HCT116 (cell line): ENCODE data around the gene RAB4A. TPM values are rescaled to one million over a fixed set of nuclear protein-coding genes. Genes with fewer than 3 reads are reported as not detected.

ENCODE experiments used
- ATAC-seq: fragments of 200-7000 bp; cut with Tn5 transposase; 2 replicates; pipeline ENCODE4 v1.9.1; 2020; ENCODE audit warnings: mild to moderate bottlenecking, moderate library complexity
- BruUV-seq: library from RNA; stranded (reverse); fragments of 400-500 nt; replicated peaks from 2 replicates; lab custom pipeline; 2021; lab: Mats Ljungman, UMichigan
- CTCF ChIA-PET: fragments of 300-600 bp; sonication (Branson Sonifier 250); formaldehyde crosslinking; loops from one replicate; lab custom pipeline; 2021; ENCODE audit warnings: antibody characterized with exemption; lab: Charles Lee
- POLR2A ChIA-PET: fragments of 300-600, 350-600 bp; sonication (Branson Sonifier 250); formaldehyde crosslinking; loops from one replicate; lab custom pipeline; 2021; ENCODE audit warnings: antibody characterized with exemption; lab: Charles Lee
- RAD21 ChIA-PET, 2 experiments: fragments of 300-600 bp; sonication (Branson Sonifier 250); formaldehyde crosslinking; loops; one replicate each; lab custom pipeline; 2023; ENCODE audit warnings: low total read pairs in 2 of 2; ENCODE audit not compliant: uncharacterized antibody in 2 of 2, unreplicated experiment in 2 of 2, low non-redundant PET in 1 of 2; lab: Charles Lee
- DNase-seq: peaks from one replicate; pipeline ENCODE4 v3.0.0-alpha.2; 2010; ENCODE audit warnings: low read depth, low spot score
- H2AFZ ChIP-seq: fragments of 200-600 bp; shearing (Covaris generic), sonication (generic); 2 replicates; pipeline ENCODE4 v1.6.1; 2017; ENCODE audit warnings: low read depth, mixed run types, mixed read lengths, antibody characterized with exemption, low read length; ENCODE audit not compliant: poor library complexity, severe bottlenecking
- H3K27ac ChIP-seq: 2 replicates; pipeline ENCODE4 v1.5.1; 2012; ENCODE audit warnings: low read depth, low read length
- H3K27me3 ChIP-seq: fragments of 200-600 bp; sonication (generic); 2 replicates; pipeline ENCODE4 v1.6.1; 2016; ENCODE audit warnings: mixed run types, low read length, mixed read lengths; ENCODE audit not compliant: insufficient read depth
- H3K36me3 ChIP-seq, 2 experiments: fragments of 200-500 bp in 1 of 2; fragments of 200-600 bp in 1 of 2; sonication (Bioruptor generic) in 1 of 2; sonication (generic) in 1 of 2; 2 replicates each; pipeline versions ENCODE4 v1.5.1 to v1.6.1; 2014 to 2016; ENCODE audit warnings: low read length in 2 of 2, inconsistent platforms in 1 of 2, mixed read lengths in 1 of 2, mixed run types in 1 of 2; ENCODE audit not compliant: insufficient read depth in 2 of 2, control insufficient read depth in 1 of 2
- H3K4me1 ChIP-seq, 2 experiments: fragments of 200-600 bp in 1 of 2; sonication (generic) in 1 of 2; 2 replicates each; pipeline versions ENCODE4 v1.5.1 to v1.6.1; 2012 to 2017; ENCODE audit warnings: low read length in 2 of 2, inconsistent platforms in 1 of 2, mild to moderate bottlenecking in 1 of 2, mixed read lengths in 1 of 2, mixed run types in 1 of 2, moderate library complexity in 1 of 2; ENCODE audit not compliant: insufficient read depth in 2 of 2, control insufficient read depth in 1 of 2
- H3K4me2 ChIP-seq: fragments of 200-600 bp; sonication (generic); 2 replicates; pipeline ENCODE4 v1.6.1; 2017; ENCODE audit warnings: mixed run types, low read length, mixed read lengths
- H3K4me3 ChIP-seq, 2 experiments: fragments of 200-600 bp in 1 of 2; sonication (generic) in 1 of 2; replicated peaks in 1 of 2; 2 replicates each; pipeline ENCODE4 v1.5.1; 2011 to 2016; ENCODE audit warnings: low read length in 2 of 2, control low read depth in 1 of 2, low read depth in 1 of 2, mild to moderate bottlenecking in 1 of 2, mixed read lengths in 1 of 2, mixed run types in 1 of 2
- H3K79me2 ChIP-seq: fragments of 200-600 bp; sonication (generic); 2 replicates; pipeline ENCODE4 v1.6.1; 2017; ENCODE audit warnings: mild to moderate bottlenecking, mixed run types, low read length, moderate library complexity, mixed read lengths; ENCODE audit not compliant: insufficient read depth
- H3K9ac ChIP-seq: fragments of 200-600 bp; sonication (generic); 2 replicates; pipeline ENCODE4 v1.6.1; 2016; ENCODE audit warnings: low read length, mixed read lengths
- H3K9me2 ChIP-seq: fragments of 200-600 bp; sonication (generic), shearing (Covaris generic); 2 replicates; pipeline ENCODE4 v1.6.1; 2017; ENCODE audit warnings: mixed run types, mild to moderate bottlenecking, moderate library complexity; ENCODE audit not compliant: insufficient read depth
- H3K9me3 ChIP-seq, 2 experiments: fragments of 200-500 bp in 1 of 2; fragments of 200-600 bp in 1 of 2; sonication (Bioruptor generic) in 1 of 2; sonication (generic) in 1 of 2; 2 replicates each; pipeline ENCODE4 v1.6.1; 2014 to 2017; ENCODE audit warnings: low read length in 2 of 2, mixed read lengths in 2 of 2, inconsistent platforms in 1 of 2, low read depth in 1 of 2, mild to moderate bottlenecking in 1 of 2, mixed run types in 1 of 2, moderate library complexity in 1 of 2; ENCODE audit not compliant: control insufficient read depth in 1 of 2, insufficient read depth in 1 of 2
- H4K20me1 ChIP-seq: fragments of 200-600 bp; sonication (generic), shearing (Covaris generic); 2 replicates; pipeline ENCODE4 v1.6.1; 2017; ENCODE audit warnings: mixed run types, mild to moderate bottlenecking, moderate library complexity; ENCODE audit not compliant: insufficient read depth
- ATF3 ChIP-seq: IDR thresholded peaks from 2 replicates; pipeline ENCODE4 v1.6.1; 2012
- CTCF ChIP-seq, 3 experiments: fragments of 200-600 bp in 1 of 3; sonication (generic) in 1 of 3; IDR thresholded peaks in 2 of 3; conservative IDR thresholded peaks in 1 of 3; 2 replicates each; pipeline ENCODE4 v1.5.1; 2012 to 2017; ENCODE audit warnings: low read depth in 2 of 3, low read length in 2 of 3, antibody characterized with exemption in 1 of 3, borderline replicate concordance in 1 of 3, control low read depth in 1 of 3, mild to moderate bottlenecking in 1 of 3, mixed read lengths in 1 of 3, mixed run types in 1 of 3, moderate library complexity in 1 of 3; ENCODE audit not compliant: insufficient read depth in 1 of 3
- EGR1 ChIP-seq: IDR thresholded peaks from 2 replicates; pipeline ENCODE4 v1.6.1; 2012; ENCODE audit warnings: low read depth
- ELF1 ChIP-seq: IDR thresholded peaks from 2 replicates; pipeline ENCODE4 v1.6.1; 2012; ENCODE audit warnings: low read depth, borderline replicate concordance
- EZH2phosphoT487 ChIP-seq: fragments of 200-600 bp; IDR thresholded peaks from 2 replicates; pipeline ENCODE4 v1.6.1; 2018; ENCODE audit warnings: antibody characterized with exemption, borderline replicate concordance
- JUND ChIP-seq: IDR thresholded peaks from 2 replicates; pipeline ENCODE4 v1.6.1; 2012
- MAX ChIP-seq: IDR thresholded peaks from 2 replicates; pipeline ENCODE4 v1.6.1; 2012
- POLR2A ChIP-seq: IDR thresholded peaks from 2 replicates; pipeline ENCODE4 v1.7.0; 2011; ENCODE audit warnings: borderline replicate concordance; ENCODE audit not compliant: insufficient read depth, insufficient read length; ENCODE audit errors: extremely low read depth
- POLR2AphosphoS5 ChIP-seq: IDR thresholded peaks from 2 replicates; pipeline ENCODE4 v1.6.1; 2011; ENCODE audit warnings: mild to moderate bottlenecking, low read depth, low read length, moderate library complexity
- RAD21 ChIP-seq: IDR thresholded peaks from 2 replicates; pipeline ENCODE4 v1.6.1; 2012; ENCODE audit warnings: low read depth, mild to moderate bottlenecking
- SP1 ChIP-seq: IDR thresholded peaks from 2 replicates; pipeline ENCODE4 v1.6.1; 2012; ENCODE audit warnings: low read depth
- TCF7L2 ChIP-seq: IDR thresholded peaks from 2 replicates; pipeline ENCODE4 v1.7.0; 2011; ENCODE audit warnings: borderline replicate concordance, inconsistent platforms; ENCODE audit not compliant: insufficient read depth, insufficient read length; ENCODE audit errors: extremely low read depth
- ZFX ChIP-seq: fragments of 450-650 bp; IDR thresholded peaks from 2 replicates; pipeline ENCODE4 v1.6.1; 2017
- ZNF274 ChIP-seq: fragments of 200-500 bp; sonication (Bioruptor generic); IDR thresholded peaks from 2 replicates; pipeline ENCODE4 v1.6.1; 2014; ENCODE audit warnings: mild to moderate bottlenecking, low read depth, low read length, inconsistent platforms
- intact Hi-C: fragments of 100-400 bp; cut with micrococcal nuclease; formaldehyde crosslinking; loops from 2 replicates; pipeline ENCODE4 v1.10.0; 2022
- total RNA-seq: library from RNA; stranded (reverse); gene quantifications from one replicate; pipeline ENCODE4 v1.2.1, GENCODE V29; 2021; ENCODE audit not compliant: unreplicated experiment
- TF ChIP-seq, protein P1 (sequence below): IDR thresholded peaks from 2 replicates; pipeline ENCODE4 v1.6.1; 2011; ENCODE audit warnings: mild to moderate bottlenecking, low read length, moderate library complexity; ENCODE audit not compliant: insufficient replicate concordance; ENCODE audit errors: extremely low read depth
- TF ChIP-seq, protein P2 (sequence below): IDR thresholded peaks from 2 replicates; pipeline ENCODE4 v1.6.1; 2012; ENCODE audit warnings: low read depth

Gene RAB4A
- total RNA-seq, 1 experiment from 2014 or later: 101 TPM

GRCh38 chr1:229309684-229310083 lies 38.8 kb downstream of the RAB4A start:
- intact Hi-C loops: no loop called here
- Histone ChIP-seq H3K27me3 (no peaks in the 10 kb centered on the region), H3K36me3 (peaks cover 0 to 4% of the 10 kb centered on the region in 2 experiments; a peak in 1 of 4 replicates), H3K4me1 (no peaks in the 10 kb centered on the region), H3K9ac (no peak overlapping the region), H2AFZ (no peak overlapping the region), H3K4me3 (no peak overlapping the region), H3K4me2 (no peak overlapping the region), H3K27ac (no peak overlapping the region), H4K20me1 (0 out of 2 replicates have a peak, but pooled peaks cover 4% of the 10 kb centered on the region), H3K79me2 (no peaks in the 10 kb centered on the region), H3K9me2 (no peaks in the 10 kb centered on the region), H3K9me3 (no peaks in the 10 kb centered on the region)
- TF ChIP-seq EZH2phosphoT487: no peak
- no peak for TF ChIP-seq POLR2AphosphoS5
- TF ChIP-seq POLR2A: no peak
- no peak for TF ChIP-seq SP1
- no peak for TF ChIP-seq ATF3
- TF ChIP-seq, protein P1, sequence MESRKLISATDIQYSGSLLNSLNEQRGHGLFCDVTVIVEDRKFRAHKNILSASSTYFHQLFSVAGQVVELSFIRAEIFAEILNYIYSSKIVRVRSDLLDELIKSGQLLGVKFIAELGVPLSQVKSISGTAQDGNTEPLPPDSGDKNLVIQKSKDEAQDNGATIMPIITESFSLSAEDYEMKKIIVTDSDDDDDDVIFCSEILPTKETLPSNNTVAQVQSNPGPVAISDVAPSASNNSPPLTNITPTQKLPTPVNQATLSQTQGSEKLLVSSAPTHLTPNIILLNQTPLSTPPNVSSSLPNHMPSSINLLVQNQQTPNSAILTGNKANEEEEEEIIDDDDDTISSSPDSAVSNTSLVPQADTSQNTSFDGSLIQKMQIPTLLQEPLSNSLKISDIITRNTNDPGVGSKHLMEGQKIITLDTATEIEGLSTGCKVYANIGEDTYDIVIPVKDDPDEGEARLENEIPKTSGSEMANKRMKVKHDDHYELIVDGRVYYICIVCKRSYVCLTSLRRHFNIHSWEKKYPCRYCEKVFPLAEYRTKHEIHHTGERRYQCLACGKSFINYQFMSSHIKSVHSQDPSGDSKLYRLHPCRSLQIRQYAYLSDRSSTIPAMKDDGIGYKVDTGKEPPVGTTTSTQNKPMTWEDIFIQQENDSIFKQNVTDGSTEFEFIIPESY: no peak
- TF ChIP-seq ZNF274: no peak
- no peak for TF ChIP-seq RAD21
- no peak for TF ChIP-seq CTCF (IDR thresholded peaks at IDR 0.05 in 2 of 3, conservative IDR thresholded peaks at IDR 0.05 in 1 of 3; ENCODE audit: borderline replicate concordance in 1 of 3, insufficient read depth in 1 of 3, low read depth in 2 of 3, low read length in 2 of 3)
- TF ChIP-seq ZFX: no peak
- TF ChIP-seq MAX: no peak
- no peak for TF ChIP-seq ELF1
- TF ChIP-seq TCF7L2: no peak
- no peak for TF ChIP-seq JUND
- TF ChIP-seq EGR1: no peak
- TF ChIP-seq, protein P2, sequence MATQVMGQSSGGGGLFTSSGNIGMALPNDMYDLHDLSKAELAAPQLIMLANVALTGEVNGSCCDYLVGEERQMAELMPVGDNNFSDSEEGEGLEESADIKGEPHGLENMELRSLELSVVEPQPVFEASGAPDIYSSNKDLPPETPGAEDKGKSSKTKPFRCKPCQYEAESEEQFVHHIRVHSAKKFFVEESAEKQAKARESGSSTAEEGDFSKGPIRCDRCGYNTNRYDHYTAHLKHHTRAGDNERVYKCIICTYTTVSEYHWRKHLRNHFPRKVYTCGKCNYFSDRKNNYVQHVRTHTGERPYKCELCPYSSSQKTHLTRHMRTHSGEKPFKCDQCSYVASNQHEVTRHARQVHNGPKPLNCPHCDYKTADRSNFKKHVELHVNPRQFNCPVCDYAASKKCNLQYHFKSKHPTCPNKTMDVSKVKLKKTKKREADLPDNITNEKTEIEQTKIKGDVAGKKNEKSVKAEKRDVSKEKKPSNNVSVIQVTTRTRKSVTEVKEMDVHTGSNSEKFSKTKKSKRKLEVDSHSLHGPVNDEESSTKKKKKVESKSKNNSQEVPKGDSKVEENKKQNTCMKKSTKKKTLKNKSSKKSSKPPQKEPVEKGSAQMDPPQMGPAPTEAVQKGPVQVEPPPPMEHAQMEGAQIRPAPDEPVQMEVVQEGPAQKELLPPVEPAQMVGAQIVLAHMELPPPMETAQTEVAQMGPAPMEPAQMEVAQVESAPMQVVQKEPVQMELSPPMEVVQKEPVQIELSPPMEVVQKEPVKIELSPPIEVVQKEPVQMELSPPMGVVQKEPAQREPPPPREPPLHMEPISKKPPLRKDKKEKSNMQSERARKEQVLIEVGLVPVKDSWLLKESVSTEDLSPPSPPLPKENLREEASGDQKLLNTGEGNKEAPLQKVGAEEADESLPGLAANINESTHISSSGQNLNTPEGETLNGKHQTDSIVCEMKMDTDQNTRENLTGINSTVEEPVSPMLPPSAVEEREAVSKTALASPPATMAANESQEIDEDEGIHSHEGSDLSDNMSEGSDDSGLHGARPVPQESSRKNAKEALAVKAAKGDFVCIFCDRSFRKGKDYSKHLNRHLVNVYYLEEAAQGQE: no peak
- CTCF ChIA-PET: no interaction called here
- RAD21 ChIA-PET: no interaction called here
- no TSS peak for BruUV-seq
- DNase-seq: no peak
- POLR2A ChIA-PET: no interaction called here
- ATAC-seq: no peak
